ENCODE results near the gene OLFML2B.

OLFML2B gene

GRCh38 chr1:161943737-161944136 is 79.9 kb downstream of the OLFML2B start:
- Histone ChIP-seq H2AFZ (ENCODE audit: insufficient read depth, low read length, poor library complexity) (no peak overlapping the region), H3K27ac (ENCODE audit: low read depth, low read length) (no peak overlapping the region), H4K91ac (ENCODE audit: low read depth, low read length) (no peak overlapping the region), H3K36me3 (ENCODE audit: control insufficient read depth in 1 of 2, insufficient read depth in 2 of 2, low read length in 2 of 2) (no peaks in the 10 kb centered on the region), H3K14ac (ENCODE audit: low read length) (no peak overlapping the region), H3K27me3 (ENCODE audit: insufficient read depth, low read length) (no peaks in the 10 kb centered on the region), H3K23ac (ENCODE audit: low read length) (no peak overlapping the region), H3K4me2 (ENCODE audit: low read length) (no peak overlapping the region), H3K9ac (ENCODE audit: low read length) (no peak overlapping the region), H3K4me3 (ENCODE audit: low read depth, low read length) (no peak overlapping the region), H2BK5ac (ENCODE audit: low read depth, low read length, poor library complexity) (no peak overlapping the region), H3K4me1 (ENCODE audit: control insufficient read depth in 1 of 2, insufficient read depth in 2 of 2, low read length in 2 of 2) (peaks cover 0 to 3% of the 10 kb centered on the region in 2 experiments), H3K4ac (ENCODE audit: low read depth, low read length) (no peak overlapping the region), H3K18ac (ENCODE audit: low read length) (no peak overlapping the region), H3K9me3 (ENCODE audit: insufficient read depth, low read depth, low read length) (no peaks in the 10 kb centered on the region), H2AK5ac (ENCODE audit: low read length) (no peak overlapping the region), H4K12ac (ENCODE audit: low read depth, low read length) (no peak overlapping the region), H3K79me1 (ENCODE audit: low read length) (peaks cover 3% of the 10 kb centered on the region), H2BK120ac (ENCODE audit: insufficient read depth, low read length, poor library complexity) (no peak overlapping the region), H2BK12ac (ENCODE audit: low read length) (no peak overlapping the region), H3K79me2 (ENCODE audit: control insufficient read depth, insufficient read depth, low read length, poor library complexity) (no peaks in the 10 kb centered on the region), H4K8ac (ENCODE audit: low read depth, low read length) (no peak overlapping the region)
- DNase-seq = peak in 1 of 2 donors; percentile 10
- WGBS (ENCODE audit: extremely low coverage, insufficient coverage, insufficient read length) = no CpG with 5 or more reads among the region's 1 CpG

DNA sequence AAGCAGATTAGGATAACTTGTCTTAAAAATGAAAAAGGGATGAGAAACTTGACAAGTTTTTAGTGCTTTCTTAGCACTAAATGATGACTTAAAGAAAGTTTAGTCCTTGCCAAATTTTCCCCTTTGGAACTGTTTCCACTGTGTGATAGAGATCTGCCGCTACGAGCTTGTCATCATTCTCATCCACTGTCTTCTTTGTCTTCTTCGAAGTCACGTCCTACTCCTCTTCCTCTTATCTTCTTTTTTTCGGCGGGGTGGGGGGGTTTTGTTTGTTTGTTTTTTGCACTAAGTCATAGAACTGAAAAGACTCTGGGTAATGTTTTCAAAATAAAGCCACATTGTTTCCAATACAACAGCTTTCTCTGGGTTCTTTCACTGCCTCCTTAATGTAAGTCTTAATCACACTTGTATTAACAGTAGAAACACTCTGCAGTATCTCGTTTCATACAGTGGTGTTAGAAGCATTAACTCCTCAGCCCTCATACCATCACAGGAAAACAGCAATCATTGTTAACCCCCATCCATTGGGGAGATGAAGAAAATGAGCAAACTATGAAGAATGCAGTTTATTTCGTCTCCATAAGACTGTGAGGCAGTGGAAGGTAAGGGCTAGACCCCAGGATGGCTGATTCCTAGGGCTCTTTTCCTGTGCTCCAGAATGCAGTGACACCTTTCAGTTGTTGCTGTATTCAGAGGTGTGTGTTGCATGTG is 81.8 kb downstream of the OLFML2B start:
- H3K14ac ChIP-seq (ENCODE audit: low read length) = no peak overlapping the region
- no peak for DNase-seq
- WGBS (ENCODE audit: extremely low coverage, insufficient coverage, insufficient read length) = no CpG with 5 or more reads among the region's 8 CpGs

DNA sequence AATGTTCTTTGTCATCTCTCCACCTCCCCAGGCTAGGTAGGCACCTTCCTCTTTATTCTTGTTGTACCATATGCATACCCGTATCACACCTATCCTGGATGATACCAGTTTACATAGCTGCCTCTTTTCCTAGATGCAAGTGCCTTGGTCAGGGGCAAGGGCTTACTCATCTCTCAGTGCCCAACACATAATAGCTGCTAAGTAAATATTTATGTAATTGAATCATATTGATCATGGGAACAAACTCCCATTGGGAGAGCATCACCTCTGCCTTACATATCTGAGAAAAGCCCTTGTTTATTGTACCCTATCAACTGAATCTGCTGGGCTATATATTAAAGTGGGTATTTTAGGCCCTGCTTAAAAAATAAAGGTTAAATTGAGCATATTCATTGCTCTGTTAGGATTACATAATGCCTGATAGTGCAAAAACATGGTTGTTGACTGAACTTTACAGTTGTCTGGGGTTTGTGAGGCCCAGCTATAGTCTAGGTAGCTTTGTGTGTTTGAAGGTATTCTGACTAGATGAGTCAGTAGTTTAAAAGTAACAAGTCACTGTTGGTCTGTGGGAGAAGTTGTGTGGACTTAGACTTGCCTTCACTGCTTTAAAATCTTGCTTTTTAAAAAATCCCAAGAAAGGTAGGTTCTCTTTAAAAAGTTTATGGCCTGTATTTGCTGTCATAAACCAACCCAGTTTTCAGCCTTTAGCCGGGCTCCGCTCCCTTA is 82.6 kb downstream of the OLFML2B start:
- Histone ChIP-seq H3K4ac (ENCODE audit: low read depth, low read length) (no peak overlapping the region), H2BK5ac (ENCODE audit: low read depth, low read length, poor library complexity) (no peak overlapping the region), H3K9ac (ENCODE audit: low read length) (no peak overlapping the region), H3K27me3 (ENCODE audit: insufficient read depth, low read length) (no peaks in the 10 kb centered on the region), H3K79me1 (ENCODE audit: low read length) (peaks cover 2% of the 10 kb centered on the region), H3K79me2 (ENCODE audit: control insufficient read depth, insufficient read depth, low read length, poor library complexity) (no peaks in the 10 kb centered on the region), H2AK5ac (ENCODE audit: low read length) (no peak overlapping the region), H2AFZ (ENCODE audit: insufficient read depth, low read length, poor library complexity) (no peak overlapping the region), H4K8ac (ENCODE audit: low read depth, low read length) (no peak overlapping the region), H2BK120ac (ENCODE audit: insufficient read depth, low read length, poor library complexity) (no peak overlapping the region), H3K36me3 (ENCODE audit: control insufficient read depth in 1 of 2, insufficient read depth in 2 of 2, low read length in 2 of 2) (no peaks in the 10 kb centered on the region), H3K18ac (ENCODE audit: low read length) (no peak overlapping the region), H3K4me1 (ENCODE audit: control insufficient read depth in 1 of 2, insufficient read depth in 2 of 2, low read length in 2 of 2) (peaks cover 0 to 3% of the 10 kb centered on the region in 2 experiments), H2BK12ac (ENCODE audit: low read length) (no peak overlapping the region), H3K14ac (ENCODE audit: low read length) (no peak overlapping the region), H3K23ac (ENCODE audit: low read length) (no peak overlapping the region), H3K9me3 (ENCODE audit: insufficient read depth, low read depth, low read length) (no peaks in the 10 kb centered on the region), H4K91ac (ENCODE audit: low read depth, low read length) (no peak overlapping the region), H3K27ac (ENCODE audit: low read depth, low read length) (no peak overlapping the region), H3K4me2 (ENCODE audit: low read length) (no peak overlapping the region), H3K4me3 (ENCODE audit: low read depth, low read length) (no peak overlapping the region), H4K12ac (ENCODE audit: low read depth, low read length) (no peak overlapping the region)
- WGBS (ENCODE audit: extremely low coverage, insufficient coverage, insufficient read length) = no CpG with 5 or more reads among the region's 3 CpGs
- DNase-seq = no peak

More for the DNA sequence above, 81.8 kb downstream of the OLFML2B start:
- no peak overlapping the region for H4K8ac ChIP-seq (ENCODE audit: low read depth, low read length)
- H2BK12ac ChIP-seq (ENCODE audit: low read length) = no peak overlapping the region
- no peaks in the 10 kb centered on the region for H3K27me3 ChIP-seq (ENCODE audit: insufficient read depth, low read length)
- no peak overlapping the region for H2BK5ac ChIP-seq (ENCODE audit: low read depth, low read length, poor library complexity)
- H3K4me3 ChIP-seq (ENCODE audit: low read depth, low read length) = no peak overlapping the region
- no peak overlapping the region for H3K4me2 ChIP-seq (ENCODE audit: low read length)
- H2AK5ac ChIP-seq (ENCODE audit: low read length) = no peak overlapping the region
- H3K4ac ChIP-seq (ENCODE audit: low read depth, low read length) = no peak overlapping the region
- H4K91ac ChIP-seq (ENCODE audit: low read depth, low read length) = no peak overlapping the region
- no peak overlapping the region for H4K12ac ChIP-seq (ENCODE audit: low read depth, low read length)
- H3K18ac ChIP-seq (ENCODE audit: low read length) = no peak overlapping the region
- H3K23ac ChIP-seq (ENCODE audit: low read length) = no peak overlapping the region
- no peak overlapping the region for H3K27ac ChIP-seq (ENCODE audit: low read depth, low read length)
- H3K79me2 ChIP-seq (ENCODE audit: control insufficient read depth, insufficient read depth, low read length, poor library complexity) = no peaks in the 10 kb centered on the region
- peaks cover 0 to 3% of the 10 kb centered on the region in 2 experiments for H3K4me1 ChIP-seq (ENCODE audit: control insufficient read depth in 1 of 2, insufficient read depth in 2 of 2, low read length in 2 of 2)
- peaks cover 3% of the 10 kb centered on the region for H3K79me1 ChIP-seq (ENCODE audit: low read length)
- H3K9me3 ChIP-seq (ENCODE audit: insufficient read depth, low read depth, low read length) = no peaks in the 10 kb centered on the region
- H3K36me3 ChIP-seq (ENCODE audit: control insufficient read depth in 1 of 2, insufficient read depth in 2 of 2, low read length in 2 of 2) = no peaks in the 10 kb centered on the region
- H2AFZ ChIP-seq (ENCODE audit: insufficient read depth, low read length, poor library complexity) = no peak overlapping the region
- H3K9ac ChIP-seq (ENCODE audit: low read length) = no peak overlapping the region
- H2BK120ac ChIP-seq (ENCODE audit: insufficient read depth, low read length, poor library complexity) = no peak overlapping the region

GRCh38 chr1:161936786-161937185 is 86.9 kb downstream of the OLFML2B start:
- Histone ChIP-seq H3K14ac (ENCODE audit: low read length) (no peak overlapping the region), H3K4ac (ENCODE audit: low read depth, low read length) (no peak overlapping the region), H3K27ac (ENCODE audit: low read depth, low read length) (no peak overlapping the region), H3K4me1 (ENCODE audit: control insufficient read depth in 1 of 2, insufficient read depth in 2 of 2, low read length in 2 of 2) (no peaks in the 10 kb centered on the region), H3K79me2 (ENCODE audit: control insufficient read depth, insufficient read depth, low read length, poor library complexity) (no peaks in the 10 kb centered on the region), H3K4me3 (ENCODE audit: low read depth, low read length) (no peak overlapping the region), H3K9me3 (ENCODE audit: insufficient read depth, low read depth, low read length) (no peaks in the 10 kb centered on the region), H3K9ac (ENCODE audit: low read length) (no peak overlapping the region), H4K8ac (ENCODE audit: low read depth, low read length) (no peak overlapping the region), H2BK12ac (ENCODE audit: low read length) (no peak overlapping the region), H2AFZ (ENCODE audit: insufficient read depth, low read length, poor library complexity) (no peak overlapping the region), H3K4me2 (ENCODE audit: low read length) (no peak overlapping the region), H4K91ac (ENCODE audit: low read depth, low read length) (no peak overlapping the region), H3K27me3 (ENCODE audit: insufficient read depth, low read length) (no peaks in the 10 kb centered on the region), H3K36me3 (ENCODE audit: control insufficient read depth in 1 of 2, insufficient read depth in 2 of 2, low read length in 2 of 2) (no peaks in the 10 kb centered on the region), H2BK5ac (ENCODE audit: low read depth, low read length, poor library complexity) (no peak overlapping the region), H2BK120ac (ENCODE audit: insufficient read depth, low read length, poor library complexity) (no peak overlapping the region), H3K79me1 (ENCODE audit: low read length) (no peaks in the 10 kb centered on the region), H3K18ac (ENCODE audit: low read length) (no peak overlapping the region), H2AK5ac (ENCODE audit: low read length) (no peak overlapping the region), H3K23ac (ENCODE audit: low read length) (peak overlapping the region; percentile 98), H4K12ac (ENCODE audit: low read depth, low read length) (no peak overlapping the region)
- peak in 1 of 2 donors; percentile 53 for DNase-seq
- WGBS (ENCODE audit: extremely low coverage, insufficient coverage, insufficient read length) = no CpG with 5 or more reads among the region's 2 CpGs
